ENCODE results near the gene ZNF235.
"Not testable (repeated sequence)": the region's sequence is repeated elsewhere in the genome, so short reads cannot be mapped to it uniquely, and the experiment has no call there.

GRCh38 chr19:44334639-44335038, 29.8 kb upstream of the ZNF235 start:
- TF ChIP-seq, protein P1, sequence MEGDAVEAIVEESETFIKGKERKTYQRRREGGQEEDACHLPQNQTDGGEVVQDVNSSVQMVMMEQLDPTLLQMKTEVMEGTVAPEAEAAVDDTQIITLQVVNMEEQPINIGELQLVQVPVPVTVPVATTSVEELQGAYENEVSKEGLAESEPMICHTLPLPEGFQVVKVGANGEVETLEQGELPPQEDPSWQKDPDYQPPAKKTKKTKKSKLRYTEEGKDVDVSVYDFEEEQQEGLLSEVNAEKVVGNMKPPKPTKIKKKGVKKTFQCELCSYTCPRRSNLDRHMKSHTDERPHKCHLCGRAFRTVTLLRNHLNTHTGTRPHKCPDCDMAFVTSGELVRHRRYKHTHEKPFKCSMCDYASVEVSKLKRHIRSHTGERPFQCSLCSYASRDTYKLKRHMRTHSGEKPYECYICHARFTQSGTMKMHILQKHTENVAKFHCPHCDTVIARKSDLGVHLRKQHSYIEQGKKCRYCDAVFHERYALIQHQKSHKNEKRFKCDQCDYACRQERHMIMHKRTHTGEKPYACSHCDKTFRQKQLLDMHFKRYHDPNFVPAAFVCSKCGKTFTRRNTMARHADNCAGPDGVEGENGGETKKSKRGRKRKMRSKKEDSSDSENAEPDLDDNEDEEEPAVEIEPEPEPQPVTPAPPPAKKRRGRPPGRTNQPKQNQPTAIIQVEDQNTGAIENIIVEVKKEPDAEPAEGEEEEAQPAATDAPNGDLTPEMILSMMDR (IDR thresholded peaks at IDR 0.05), result not testable (repeated sequence)
- TF ChIP-seq POLR2A (IDR thresholded peaks at IDR 0.05), result not testable (repeated sequence)
